Ammon's horn (tissue), 1 donor: Measurements from ENCODE around the gene SPG11.
"Not testable (repeated sequence)": the region's sequence is repeated elsewhere in the genome, so short reads cannot be mapped to it uniquely, and the experiment has no call there.

Experiments used
- DNase-seq: peaks from one replicate; pipeline ENCODE4 v3.0.0-alpha.2; 2016; ENCODE audit warnings: low spot score

SPG11 gene

GRCh38 chr15:44682211-44682610 is 18.7 kb upstream of the SPG11 start:
- DNase-seq: no peak

- no peak for DNase-seq
Measured at GRCh38 chr15:44676676-44677075, 13.2 kb upstream of the SPG11 start.

- no peak for DNase-seq
Measured at GRCh38 chr15:44675911-44676310, 12.4 kb upstream of the SPG11 start.

- no peak for DNase-seq
Measured at GRCh38 chr15:44673639-44674038, 10.2 kb upstream of the SPG11 start.

- DNase-seq: no peak
Measured at GRCh38 chr15:44670087-44670950, 6.9 kb upstream of the SPG11 start.

GRCh38 chr15:44668921-44669320 is 5.5 kb upstream of the SPG11 start:
- no peak for DNase-seq

- no peak for DNase-seq
Measured at GRCh38 chr15:44667039-44667360, 3.5 kb upstream of the SPG11 start.

GRCh38 chr15:44666210-44667038 is 3.0 kb upstream of the SPG11 start:
- no peak for DNase-seq

GRCh38 chr15:44662478-44663409 is 718 bp downstream of the SPG11 start:
- peak; percentile 43 for DNase-seq

GRCh38 chr15:44661576-44661975 is 1.9 kb downstream of the SPG11 start:
- DNase-seq: no peak

GRCh38 chr15:44659056-44659455 is 4.4 kb downstream of the SPG11 start:
- DNase-seq: no peak

GRCh38 chr15:44657378-44657777 is 6.1 kb downstream of the SPG11 start:
- no peak for DNase-seq

- no peak for DNase-seq
Measured at GRCh38 chr15:44656913-44657312, 6.5 kb downstream of the SPG11 start.

GRCh38 chr15:44656298-44656697 is 7.2 kb downstream of the SPG11 start:
- DNase-seq: no peak

- DNase-seq: no peak
Measured at GRCh38 chr15:44654858-44655257, 8.6 kb downstream of the SPG11 start.

GRCh38 chr15:44647637-44648036 is 15.8 kb downstream of the SPG11 start:
- DNase-seq: no peak

GRCh38 chr15:44647036-44647435 is 16.4 kb downstream of the SPG11 start:
- DNase-seq: no peak

GRCh38 chr15:44646460-44646859 is 17.0 kb downstream of the SPG11 start:
- DNase-seq: no peak

- DNase-seq: no peak
Measured at GRCh38 chr15:44641651-44642050, 21.8 kb downstream of the SPG11 start.

GRCh38 chr15:44636976-44637375 is 26.5 kb downstream of the SPG11 start:
- DNase-seq: no peak

- DNase-seq: no peak
Measured at GRCh38 chr15:44633603-44634002, 29.9 kb downstream of the SPG11 start.

GRCh38 chr15:44625286-44625685 is 38.2 kb downstream of the SPG11 start:
- not testable (repeated sequence) for DNase-seq
